Activated T-cell treated with anti-CD3 and anti-CD28 coated beads, Interleukin-2, amount 50 U/mL, for 4 hours (primary cell): ENCODE results near the gene KLHL40. TPM values are rescaled to one million over a fixed set of nuclear protein-coding genes. Genes with fewer than 3 reads are reported as not detected.

Experiments used
- ATAC-seq, 2 donors: fragments of 200-7000 bp; cut with Tn5 transposase; one replicate each; pipeline ENCODE4 v1.10.0; 2021
- DNase-seq: peaks from one replicate; pipeline ENCODE4 v3.0.0-alpha.2; 2020
- H3K27me3 Mint-ChIP-seq: one replicate; pipeline ENCODE4 v1.8.0; 2021; ENCODE audit warnings: low read depth, mixed read lengths
- H3K36me3 Mint-ChIP-seq: one replicate; pipeline ENCODE4 v1.8.0; 2022; ENCODE audit warnings: mixed read lengths; ENCODE audit not compliant: insufficient read depth
- H3K4me1 Mint-ChIP-seq: one replicate; pipeline ENCODE4 v1.8.0; 2021; ENCODE audit warnings: low read depth, mixed read lengths
- H3K4me3 Mint-ChIP-seq: one replicate; pipeline ENCODE4 v1.8.0; 2021; ENCODE audit warnings: mild to moderate bottlenecking, moderate library complexity, mixed read lengths
- H3K9me3 Mint-ChIP-seq: one replicate; pipeline ENCODE4 v1.8.0; 2021; ENCODE audit warnings: mixed read lengths
- total RNA-seq, 3 donors: library from RNA; stranded (reverse); gene quantifications; one replicate each; pipeline ENCODE4 v1.2.1, GENCODE V29; 2021

Gene KLHL40
- total RNA-seq, 3 donors from 2014 or later = not detected

- Mint-ChIP-seq H3K27me3 (peaks cover 4% of the 10 kb centered on the region), H3K4me1 (peaks cover 2% of the 10 kb centered on the region)
- no peak for ATAC-seq
These were observed 13.0 kb downstream of the KLHL40 start for GRCh38 chr3:42698216-42698910.

GRCh38 chr3:42698911-42699230, 13.5 kb downstream of the KLHL40 start:
- Mint-ChIP-seq H3K4me1 (peaks cover 2% of the 10 kb centered on the region), H3K9me3 (no peaks in the 10 kb centered on the region), H3K36me3 (no peaks in the 10 kb centered on the region), H3K27me3 (peaks cover 4% of the 10 kb centered on the region), H3K4me3 (no peak overlapping the region)
- DNase-seq (no peak), ATAC-seq (no peak)

More at GRCh38 chr3:42698216-42698910, 13.0 kb downstream of the KLHL40 start:
- no peaks in the 10 kb centered on the region for H3K36me3 Mint-ChIP-seq
- no peak overlapping the region for H3K4me3 Mint-ChIP-seq
- DNase-seq = no peak
- H3K9me3 Mint-ChIP-seq = no peaks in the 10 kb centered on the region

GRCh38 chr3:42699511-42699971, 14.2 kb downstream of the KLHL40 start:
- ATAC-seq (no peak), DNase-seq (no peak)
- H3K4me3 Mint-ChIP-seq = no peak overlapping the region
- peaks cover 4% of the 10 kb centered on the region for H3K27me3 Mint-ChIP-seq
- no peaks in the 10 kb centered on the region for H3K9me3 Mint-ChIP-seq
- no peaks in the 10 kb centered on the region for H3K36me3 Mint-ChIP-seq
- peaks cover 2% of the 10 kb centered on the region for H3K4me1 Mint-ChIP-seq

GRCh38 chr3:42700366-42701288, 15.3 kb downstream of the KLHL40 start:
- Mint-ChIP-seq H3K27me3 (peaks cover 4% of the 10 kb centered on the region), H3K4me3 (no peak overlapping the region), H3K4me1 (peaks cover 2% of the 10 kb centered on the region), H3K36me3 (no peaks in the 10 kb centered on the region), H3K9me3 (no peaks in the 10 kb centered on the region)
- ATAC-seq (no peak), DNase-seq (no peak)

DNA sequence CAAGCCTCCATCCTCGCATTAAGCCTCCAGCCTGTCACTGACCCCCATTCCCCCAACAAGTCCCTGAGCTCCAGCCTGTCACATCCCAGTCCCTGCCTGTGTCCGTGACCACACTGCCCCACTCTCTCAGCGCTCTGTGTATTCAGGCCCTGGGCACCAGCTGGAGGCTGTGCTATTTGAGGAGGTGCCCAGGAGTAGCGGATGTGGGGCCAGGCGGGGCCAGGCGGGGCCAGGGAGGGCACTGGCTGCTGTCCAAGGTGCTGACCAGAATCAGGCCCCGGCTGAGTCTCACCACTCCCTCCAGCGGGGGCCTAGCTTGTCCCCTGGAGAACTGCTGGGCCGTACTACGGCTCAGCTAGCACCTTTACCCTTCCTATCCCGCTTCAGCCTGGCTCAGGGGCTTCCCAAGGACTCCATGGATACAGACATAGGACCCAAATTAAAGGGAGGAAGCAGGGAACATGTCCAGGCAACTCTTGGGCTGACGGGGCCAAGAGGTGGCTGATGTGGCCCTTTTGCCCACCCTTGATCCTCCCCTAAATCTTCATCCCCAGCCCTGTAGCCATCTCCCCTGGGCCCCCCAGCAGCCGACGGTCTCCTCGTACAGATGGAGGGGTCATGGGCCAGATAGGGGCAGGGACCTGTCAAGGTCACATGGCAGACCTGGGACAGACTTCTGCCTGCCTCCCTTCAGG, 16.2 kb downstream of the KLHL40 start:
- H3K36me3 Mint-ChIP-seq = no peaks in the 10 kb centered on the region
- no peak overlapping the region for H3K4me3 Mint-ChIP-seq
- DNase-seq (peak; percentile 35), ATAC-seq (peak; percentile 65 to 79)
- peaks cover 4% of the 10 kb centered on the region for H3K27me3 Mint-ChIP-seq
- H3K9me3 Mint-ChIP-seq = no peaks in the 10 kb centered on the region
- H3K4me1 Mint-ChIP-seq = peaks cover 2% of the 10 kb centered on the region

- no peaks in the 10 kb centered on the region for H3K36me3 Mint-ChIP-seq
- peaks cover 2% of the 10 kb centered on the region for H3K4me1 Mint-ChIP-seq
- H3K27me3 Mint-ChIP-seq = peaks cover 4% of the 10 kb centered on the region
- DNase-seq (no peak), ATAC-seq (no peak)
- no peaks in the 10 kb centered on the region for H3K9me3 Mint-ChIP-seq
- H3K4me3 Mint-ChIP-seq = no peak within 1 kb of the TSS
These were observed 17.0 kb downstream of the KLHL40 start, which contains the start of gene HHATL for GRCh38 chr3:42702066-42702951. TSS of gene HHATL (minus strand) at chr3:42702798. CDS start at chr3:42700826, 1,972 bp downstream.

DNA sequence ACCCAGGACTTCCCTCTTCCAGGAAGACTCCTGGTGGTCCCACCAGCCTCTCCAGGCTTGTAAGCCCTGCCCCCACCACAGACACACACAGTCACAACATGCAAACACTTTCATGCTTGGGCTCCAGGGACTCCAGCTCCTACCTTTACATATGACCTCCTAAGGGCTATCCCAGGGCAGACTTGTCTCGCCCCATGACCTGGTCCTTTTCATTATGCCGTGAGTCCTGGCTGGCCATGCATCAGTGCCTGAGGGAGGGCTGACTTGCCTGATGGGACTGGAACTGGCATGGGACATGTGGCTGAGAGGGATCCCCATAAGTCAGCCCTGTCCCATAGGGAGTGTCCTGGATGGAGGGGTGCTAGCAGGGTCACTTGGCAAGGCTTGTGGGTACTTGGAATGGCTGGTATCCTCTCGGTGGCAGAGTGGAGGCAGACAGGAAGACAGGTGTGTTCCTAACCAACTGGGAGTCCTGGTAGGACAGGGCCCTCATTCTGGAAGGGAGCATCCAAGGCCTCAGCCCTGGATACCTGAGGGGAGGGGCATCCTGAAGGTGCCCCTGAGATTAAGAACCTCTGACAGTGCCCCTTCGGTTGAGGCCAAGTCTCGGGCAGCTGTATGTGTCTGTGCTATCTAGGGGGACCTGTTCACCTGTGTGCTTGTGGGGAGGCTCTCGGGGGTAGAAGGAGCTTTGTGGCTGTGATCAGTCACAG, 17.8 kb downstream of the KLHL40 start:
- Mint-ChIP-seq H3K9me3 (no peaks in the 10 kb centered on the region), H3K27me3 (peaks cover 7% of the 10 kb centered on the region), H3K4me3 (no peak overlapping the region), H3K4me1 (peaks cover 2% of the 10 kb centered on the region), H3K36me3 (no peaks in the 10 kb centered on the region)
- DNase-seq (no peak), ATAC-seq (no peak)

GRCh38 chr3:42703695-42704025, 18.3 kb downstream of the KLHL40 start:
- H3K27me3 Mint-ChIP-seq = peaks cover 8% of the 10 kb centered on the region
- ATAC-seq = no peak
- no peaks in the 10 kb centered on the region for H3K36me3 Mint-ChIP-seq
- no peak overlapping the region for H3K4me3 Mint-ChIP-seq
- no peaks in the 10 kb centered on the region for H3K9me3 Mint-ChIP-seq
- H3K4me1 Mint-ChIP-seq = peaks cover 2% of the 10 kb centered on the region
- no peak for DNase-seq

DNA sequence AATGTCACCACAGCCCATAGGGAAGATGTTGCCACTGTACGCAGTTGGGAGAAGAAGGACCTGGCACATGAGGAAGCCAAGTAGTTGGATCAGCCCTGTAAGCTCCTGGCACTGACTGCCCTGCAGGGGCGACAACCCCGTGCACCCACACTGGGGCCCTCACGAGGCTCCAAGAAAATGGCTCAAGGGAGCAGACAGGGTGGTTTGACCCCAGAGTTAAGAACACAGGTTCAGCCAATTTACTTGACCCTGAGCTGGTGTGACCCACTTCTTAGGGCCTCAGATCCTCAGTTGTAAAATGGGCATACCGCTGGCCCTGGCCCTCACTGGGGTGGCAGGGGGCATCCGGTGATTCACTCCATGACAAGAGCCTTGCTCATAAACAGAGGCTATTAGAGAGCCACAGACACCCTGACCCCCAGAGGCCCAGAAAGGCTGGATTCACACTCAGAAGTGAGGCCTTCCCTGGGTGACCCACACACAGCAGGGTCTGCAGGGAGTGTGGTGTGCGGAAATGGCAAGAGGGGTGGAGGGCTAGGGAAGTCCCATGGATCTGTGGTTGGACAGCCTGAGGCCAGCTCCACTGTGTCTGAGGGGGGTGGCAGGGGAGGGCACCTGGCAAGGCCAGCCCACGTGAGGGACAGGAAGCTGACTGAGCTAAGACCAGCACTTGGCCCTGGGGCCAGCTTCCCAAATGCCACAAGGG, 19.0 kb downstream of the KLHL40 start:
- H3K4me1 Mint-ChIP-seq = no peaks in the 10 kb centered on the region
- no peaks in the 10 kb centered on the region for H3K36me3 Mint-ChIP-seq
- peaks cover 14% of the 10 kb centered on the region for H3K27me3 Mint-ChIP-seq
- no peaks in the 10 kb centered on the region for H3K9me3 Mint-ChIP-seq
- ATAC-seq (no peak), DNase-seq (no peak)
- H3K4me3 Mint-ChIP-seq = no peak overlapping the region

DNA sequence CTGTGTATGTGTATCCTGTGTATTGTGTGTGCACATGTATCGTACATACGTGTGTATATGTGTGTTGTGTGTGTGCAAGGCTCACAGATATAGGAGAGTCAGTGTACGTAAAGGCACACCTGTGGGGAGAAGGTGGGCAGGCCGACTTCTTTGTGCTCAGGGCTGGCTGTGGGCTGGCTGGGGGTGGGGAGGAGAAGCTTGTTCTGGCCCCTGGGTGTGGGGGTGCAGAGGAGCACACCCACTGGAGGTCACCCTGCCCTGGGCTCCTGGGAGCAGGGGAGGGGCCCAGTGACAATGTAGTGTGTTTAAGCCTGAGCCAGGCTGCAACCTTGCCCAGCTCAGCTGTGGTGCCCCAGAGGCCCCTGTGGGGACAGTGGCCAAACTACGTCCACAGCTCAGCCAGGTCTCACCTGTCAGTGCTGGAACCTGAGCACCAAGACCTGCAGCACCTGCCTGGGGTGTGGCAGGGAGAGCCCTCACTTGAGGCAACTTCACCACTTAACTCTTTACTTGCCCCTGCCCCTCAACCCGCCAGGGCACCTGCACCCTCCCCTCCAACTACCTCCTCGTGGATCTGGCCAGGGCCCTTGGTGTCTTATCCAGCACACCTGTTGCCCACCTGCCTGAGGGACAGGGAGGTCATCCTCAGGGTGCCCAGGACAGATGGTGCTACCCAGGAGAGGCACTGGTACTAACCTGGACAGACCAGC, 19.9 kb downstream of the KLHL40 start:
- no peaks in the 10 kb centered on the region for H3K9me3 Mint-ChIP-seq
- H3K4me1 Mint-ChIP-seq = no peaks in the 10 kb centered on the region
- H3K36me3 Mint-ChIP-seq = no peaks in the 10 kb centered on the region
- H3K27me3 Mint-ChIP-seq = peaks cover 19% of the 10 kb centered on the region
- no peak for DNase-seq
- ATAC-seq = no peak
- no peak overlapping the region for H3K4me3 Mint-ChIP-seq

GRCh38 chr3:42705962-42706585, 20.7 kb downstream of the KLHL40 start:
- no peak for ATAC-seq
- no peak for DNase-seq
- Mint-ChIP-seq H3K4me1 (no peaks in the 10 kb centered on the region), H3K4me3 (no peak overlapping the region), H3K9me3 (no peaks in the 10 kb centered on the region), H3K27me3 (peaks cover 18% of the 10 kb centered on the region), H3K36me3 (no peaks in the 10 kb centered on the region)
